ENCODE measurements around the gene SLC16A3.

SLC16A3 gene

DNA sequence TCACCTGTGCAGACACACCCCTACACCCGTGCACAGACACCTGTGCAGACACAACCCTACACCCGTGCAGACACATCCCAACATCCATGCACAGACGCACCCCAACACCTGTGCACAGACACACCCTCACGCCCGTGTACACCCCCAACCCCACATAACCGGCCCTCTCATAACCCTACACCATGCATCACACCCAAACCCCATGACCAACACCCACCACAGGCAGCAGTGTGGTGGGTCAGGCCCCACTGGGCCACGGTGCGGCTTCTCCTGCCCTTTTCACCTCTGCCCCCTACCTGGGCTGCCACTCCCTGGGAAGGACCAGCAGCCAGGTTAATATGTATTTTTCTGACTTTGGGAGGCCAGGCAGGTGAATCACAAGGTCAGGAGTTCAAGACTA lies 4.2 kb upstream of the SLC16A3 start:
- DNase-seq, result no peak

DNA sequence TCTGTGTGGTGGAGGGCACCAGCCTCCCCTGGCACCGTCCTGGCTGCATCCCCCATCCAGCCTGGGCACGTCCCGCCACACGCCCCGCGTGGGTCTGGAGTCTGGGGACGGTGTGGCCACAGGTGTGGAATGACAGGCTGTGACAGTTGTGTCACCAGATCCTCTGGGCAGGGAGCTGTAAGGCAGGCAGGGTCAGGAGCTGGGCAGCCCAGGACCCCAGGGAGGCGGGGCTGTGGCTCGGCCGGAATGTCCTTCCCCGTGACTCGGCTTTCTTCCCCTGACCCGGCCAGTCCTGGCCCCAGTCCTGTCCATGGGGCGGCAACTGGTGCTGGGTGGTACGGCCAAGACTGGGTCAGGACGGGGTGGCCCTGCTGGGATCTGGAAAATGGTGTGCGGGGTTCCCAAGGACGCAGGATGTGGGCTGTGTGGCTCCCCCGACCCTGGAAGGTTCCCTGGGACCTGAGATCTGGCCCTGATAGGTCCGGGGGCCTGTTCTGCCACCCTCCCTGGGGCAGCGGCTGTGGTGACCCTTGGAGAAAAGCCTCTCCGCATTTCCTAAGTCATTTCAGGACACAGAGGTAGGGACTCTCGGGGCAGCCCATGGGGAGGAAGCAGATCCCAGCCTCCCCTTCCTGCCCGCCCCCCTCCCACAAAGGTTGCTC lies 3.3 kb upstream of the SLC16A3 start:
- no peak for DNase-seq

DNA sequence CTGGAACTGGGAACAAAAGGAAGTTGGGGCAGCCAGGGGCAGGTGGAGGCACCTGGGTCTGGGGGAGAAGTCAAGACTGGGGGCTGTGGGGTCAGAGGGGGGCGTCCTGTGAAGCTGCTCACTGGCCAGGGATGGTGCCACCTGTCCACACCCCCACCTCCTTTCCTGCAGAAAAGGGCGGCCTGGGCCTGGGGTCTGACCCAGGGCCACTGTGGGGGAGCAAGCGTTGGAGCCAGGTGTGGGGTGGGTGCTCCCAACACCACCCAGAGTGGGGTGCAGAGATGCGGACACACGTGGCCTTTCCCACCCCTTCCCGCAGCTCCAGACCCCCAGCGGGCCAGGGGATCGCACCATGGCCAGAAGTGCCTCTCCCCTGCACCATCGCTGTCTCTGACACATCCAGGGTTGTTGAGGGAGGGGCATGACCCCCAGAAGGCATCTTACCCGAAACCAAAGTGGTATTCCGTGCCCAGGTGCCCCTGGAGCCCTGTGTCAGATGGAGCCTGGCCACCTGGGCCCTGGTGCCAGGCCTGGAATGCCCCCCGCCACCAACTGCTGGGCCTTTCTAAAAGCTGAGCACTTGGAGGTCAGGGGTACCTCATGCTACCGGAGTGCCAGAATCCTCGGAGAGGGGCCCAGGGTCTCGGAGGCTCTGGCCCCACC lies 2.6 kb upstream of the SLC16A3 start:
- no peak for DNase-seq

DNA sequence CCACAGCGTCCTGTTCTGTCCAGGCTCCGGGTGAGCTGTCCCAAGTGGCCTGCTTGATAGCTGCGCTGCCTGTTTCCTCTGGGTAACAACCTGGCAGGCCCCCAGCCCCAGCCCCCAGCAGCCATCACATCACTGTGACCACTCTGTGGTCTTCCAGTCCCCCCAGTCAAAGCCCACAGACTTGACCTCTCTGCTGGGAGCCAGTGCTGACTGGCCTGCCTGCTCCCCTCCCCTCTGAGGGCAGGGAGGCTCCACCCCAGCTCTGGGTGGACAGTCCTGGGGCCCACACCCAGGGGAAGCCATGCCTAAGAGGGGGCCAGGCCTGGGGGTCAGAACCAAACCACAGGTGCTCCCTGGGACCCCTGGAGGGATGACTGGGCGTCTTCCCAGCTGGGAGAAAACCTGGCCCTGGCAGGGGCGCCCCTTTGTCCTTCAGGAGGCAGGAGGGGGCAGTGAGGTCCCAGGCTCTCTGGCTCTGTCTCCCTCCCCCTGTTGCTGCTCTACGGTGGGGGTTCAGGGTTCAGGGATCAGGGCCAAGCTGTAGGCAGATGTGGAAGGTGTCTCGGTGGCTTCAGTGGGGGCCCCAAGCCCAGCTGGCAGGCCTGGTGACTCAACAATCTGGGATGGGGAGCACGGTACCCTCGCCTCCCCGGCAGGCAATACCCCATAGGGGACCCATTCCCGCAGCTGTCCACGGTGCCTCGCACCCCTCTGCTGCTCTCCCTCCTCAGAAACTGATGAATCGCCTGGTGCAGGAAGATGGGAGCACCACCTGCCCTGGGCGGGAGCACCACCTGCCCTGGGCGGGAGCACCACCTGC lies 1.8 kb upstream of the SLC16A3 start:
- no peak for DNase-seq

DNA sequence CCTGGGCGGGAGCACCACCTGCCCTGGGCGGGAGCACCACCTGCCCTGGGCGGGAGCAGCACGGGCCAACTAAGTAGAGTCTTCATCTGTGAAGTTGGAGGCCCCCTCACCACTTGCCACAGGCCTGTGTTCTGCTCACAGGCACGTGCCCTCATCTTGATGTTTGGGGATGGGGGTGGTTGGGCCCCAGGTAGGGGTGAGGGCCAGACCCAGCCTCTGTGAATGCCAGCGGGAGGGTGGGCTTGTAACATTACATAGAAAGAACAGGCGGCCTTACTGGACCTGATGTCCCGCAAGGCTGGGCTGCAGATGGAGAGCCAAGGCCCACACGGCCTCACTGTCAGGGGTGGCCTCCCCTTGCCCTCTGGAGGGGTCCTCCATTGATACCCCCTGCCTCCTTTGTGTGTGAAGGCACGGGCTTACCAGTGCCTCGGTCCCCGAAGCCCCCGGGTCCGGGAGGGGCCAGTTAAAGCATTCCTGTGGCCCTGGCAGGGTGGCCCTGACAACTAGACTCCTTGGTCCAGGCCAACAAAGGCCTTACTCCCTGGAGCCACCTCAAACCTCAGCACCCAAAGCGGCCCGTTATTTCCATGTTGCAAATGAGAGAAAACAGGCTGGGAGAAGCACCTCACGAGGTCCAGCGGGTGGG lies 1.1 kb upstream of the SLC16A3 start:
- DNase-seq, result no peak

DNA sequence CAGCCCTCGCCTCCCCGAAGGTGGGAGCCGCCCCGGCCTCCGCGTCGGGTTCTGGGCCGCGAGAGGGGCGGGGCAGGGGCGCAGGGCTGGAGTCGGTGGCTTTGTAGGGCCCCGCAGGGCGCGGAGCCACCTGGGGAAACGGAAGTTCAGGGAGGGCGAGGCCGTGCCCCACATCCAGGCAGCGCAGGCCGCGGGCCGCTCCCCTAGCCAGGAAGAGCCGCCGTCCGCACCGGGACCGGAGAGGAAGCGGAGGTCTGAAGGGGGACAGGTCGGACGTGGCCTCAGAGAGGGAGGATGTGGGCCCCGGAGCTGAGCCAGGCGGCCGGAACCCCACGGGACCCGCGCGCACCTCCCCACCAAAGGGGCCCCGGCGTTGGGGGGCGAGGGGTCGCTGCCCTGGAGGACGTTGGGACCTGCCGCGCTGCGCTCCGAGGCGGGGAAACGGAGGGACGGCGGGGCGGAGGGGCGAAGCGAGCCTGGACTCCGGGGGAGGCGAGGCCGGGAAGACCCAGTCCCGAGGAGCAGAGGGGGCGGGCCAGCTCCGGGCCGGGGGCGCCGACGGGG lies 482 bp upstream of the SLC16A3 start:
- DNase-seq, result no peak

DNA sequence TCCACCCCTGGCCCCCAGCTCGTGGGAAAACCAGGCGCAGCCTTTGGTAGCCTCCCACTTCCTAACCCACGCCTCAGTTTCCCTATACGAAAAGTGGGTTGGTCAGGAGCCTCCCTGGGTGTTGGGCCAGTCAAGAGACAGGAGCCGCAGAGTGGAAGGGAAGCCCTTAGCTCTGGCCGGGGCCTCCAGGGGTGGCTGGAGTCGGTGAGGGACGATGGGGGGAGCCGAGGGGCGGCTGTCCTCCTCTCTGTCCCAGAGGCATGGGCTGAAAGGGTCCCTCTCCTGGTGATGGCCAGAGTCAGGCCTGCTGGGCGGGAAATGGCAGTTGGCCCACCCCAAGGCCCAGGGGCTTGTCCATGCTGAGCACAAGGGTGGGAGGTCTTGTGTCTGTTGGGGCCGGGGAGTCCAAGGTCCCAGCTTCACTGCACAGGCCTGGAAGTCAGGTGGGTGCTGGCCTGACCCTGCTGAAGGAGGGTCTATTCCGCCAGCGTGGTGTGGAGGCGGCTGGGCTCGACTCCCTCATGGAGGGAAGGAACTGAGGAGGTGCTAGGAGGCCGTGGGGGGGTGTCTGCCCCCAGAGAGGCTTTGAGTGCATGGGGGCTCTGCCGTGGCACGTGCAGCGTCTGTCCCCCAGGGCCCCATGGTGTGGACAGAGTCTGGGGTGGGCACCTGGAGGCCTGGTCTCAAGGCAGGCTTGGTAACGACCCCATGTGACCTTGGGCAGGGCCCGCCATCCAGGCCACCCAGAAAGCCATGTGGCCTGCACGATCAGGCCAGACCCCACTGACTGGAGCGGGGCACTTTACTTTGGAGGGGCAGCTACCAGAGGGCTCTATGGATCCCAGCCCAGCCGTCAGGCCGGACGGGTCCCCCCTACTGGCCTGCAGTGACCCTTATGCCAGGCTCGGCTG lies 1.1 kb downstream of the SLC16A3 start:
- no peak for DNase-seq

DNA sequence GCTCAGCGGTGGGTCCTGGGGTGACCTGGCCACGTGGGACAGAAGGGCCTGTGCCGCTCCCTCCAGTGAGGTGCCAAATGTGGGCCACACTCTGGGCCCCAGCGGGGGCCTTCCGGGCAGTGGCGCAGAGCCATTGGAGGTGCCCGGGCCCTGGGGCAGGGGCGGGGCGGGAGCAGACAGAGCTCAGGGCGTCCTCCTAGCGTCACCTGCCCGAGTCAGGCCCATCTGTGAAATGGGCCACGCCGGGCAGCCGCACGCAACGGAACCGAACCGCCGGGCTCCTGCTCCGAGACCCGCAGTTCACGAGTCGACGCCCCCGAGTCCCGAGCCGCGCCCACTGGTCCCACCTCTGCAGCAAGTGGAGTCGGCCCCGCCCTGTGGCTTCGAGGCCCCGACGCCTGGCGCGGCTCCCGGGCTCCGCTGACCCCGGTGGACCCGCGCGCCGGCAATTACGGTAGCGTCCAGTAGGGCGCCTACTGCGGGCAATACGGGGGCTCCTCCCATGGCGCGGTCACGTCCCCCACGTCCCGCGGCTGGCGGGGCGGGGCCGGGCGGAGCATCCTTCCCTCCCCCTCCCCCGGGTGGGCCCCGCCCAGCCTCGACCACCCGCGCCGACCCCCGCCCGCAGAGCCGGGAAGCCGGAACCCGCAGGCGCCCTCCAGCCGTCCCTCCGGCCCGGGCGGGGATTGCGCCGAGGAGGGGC lies 1.9 kb downstream of the SLC16A3 start:
- DNase-seq, result peak; percentile 27

DNA sequence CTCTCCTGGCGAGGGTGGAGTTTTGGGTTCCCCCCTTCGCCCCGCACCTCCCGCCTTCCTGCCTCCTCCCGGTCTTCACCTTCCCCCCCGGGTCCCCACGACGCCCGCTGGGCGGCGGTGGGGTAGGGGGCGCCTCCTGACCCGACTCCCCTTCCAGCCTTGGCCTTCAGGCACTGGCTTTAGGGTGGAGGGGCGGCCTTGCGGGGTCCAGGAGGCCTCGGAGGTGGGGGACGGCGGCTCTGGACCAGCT lies 2.4 kb downstream of the SLC16A3 start:
- DNase-seq, result no peak

DNA sequence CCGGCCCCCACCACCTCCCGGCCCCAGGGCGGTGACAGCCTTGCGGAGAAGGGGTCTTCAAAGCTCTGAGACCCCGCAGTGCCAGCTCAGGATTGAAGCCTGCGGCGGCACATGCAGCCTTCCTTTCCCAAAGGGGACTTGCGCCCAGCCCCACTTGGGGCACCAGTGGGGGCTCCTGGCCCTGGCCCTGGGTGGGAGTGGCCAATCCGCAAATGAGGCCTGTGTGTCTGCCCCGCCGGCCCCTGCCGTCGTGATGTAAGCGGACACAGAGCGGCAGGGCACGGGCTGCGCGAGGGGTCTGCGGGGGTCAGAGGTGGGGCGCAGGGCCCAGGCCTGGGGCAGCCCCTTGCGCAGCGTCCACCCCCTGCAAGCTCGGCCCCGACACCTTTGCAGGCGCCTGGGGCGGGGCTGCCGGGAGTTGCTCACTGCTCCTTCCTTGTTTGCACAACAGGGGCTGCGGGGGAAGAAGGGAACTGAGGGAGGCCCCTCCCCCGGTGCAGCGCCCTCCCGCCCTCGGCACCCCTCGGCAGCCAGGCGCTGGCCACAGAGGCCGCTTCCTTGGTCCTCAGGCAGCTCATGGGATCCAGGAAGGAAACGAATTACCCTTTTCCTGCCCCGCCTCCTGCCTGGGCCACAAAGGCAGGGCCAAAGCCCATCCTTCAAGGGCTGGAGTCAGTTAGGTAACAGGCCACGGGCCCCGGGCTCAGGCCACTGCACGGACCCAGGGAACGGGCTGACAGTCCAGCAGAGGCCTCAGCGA lies 2.9 kb downstream of the SLC16A3 start:
- DNase-seq, result no peak

DNA sequence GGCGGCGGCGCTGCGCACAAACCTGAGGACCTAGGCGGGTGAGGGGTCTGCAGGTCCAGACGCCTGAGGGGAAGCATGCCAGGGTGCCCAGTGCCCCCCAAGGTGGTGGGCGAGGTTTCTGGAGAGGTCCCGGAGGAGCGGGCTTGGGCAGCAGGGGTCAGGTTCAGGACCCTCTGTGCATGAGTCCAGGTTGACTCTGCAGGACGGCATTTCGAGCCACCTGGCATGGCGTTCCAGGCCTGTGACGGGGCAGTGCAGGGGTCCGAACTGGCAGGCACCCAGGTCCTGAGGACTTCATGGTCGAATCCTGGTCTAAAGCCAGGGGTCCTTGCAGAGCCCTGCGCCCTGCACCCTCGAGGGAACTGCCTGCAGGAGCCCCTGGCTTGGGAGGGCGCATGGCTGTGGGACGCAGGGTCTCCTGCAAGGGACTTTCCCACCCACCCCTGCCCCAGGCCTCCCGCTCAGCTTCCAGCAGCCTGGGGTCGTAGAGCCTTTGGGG lies 3.5 kb downstream of the SLC16A3 start:
- DNase-seq, result no peak

DNA sequence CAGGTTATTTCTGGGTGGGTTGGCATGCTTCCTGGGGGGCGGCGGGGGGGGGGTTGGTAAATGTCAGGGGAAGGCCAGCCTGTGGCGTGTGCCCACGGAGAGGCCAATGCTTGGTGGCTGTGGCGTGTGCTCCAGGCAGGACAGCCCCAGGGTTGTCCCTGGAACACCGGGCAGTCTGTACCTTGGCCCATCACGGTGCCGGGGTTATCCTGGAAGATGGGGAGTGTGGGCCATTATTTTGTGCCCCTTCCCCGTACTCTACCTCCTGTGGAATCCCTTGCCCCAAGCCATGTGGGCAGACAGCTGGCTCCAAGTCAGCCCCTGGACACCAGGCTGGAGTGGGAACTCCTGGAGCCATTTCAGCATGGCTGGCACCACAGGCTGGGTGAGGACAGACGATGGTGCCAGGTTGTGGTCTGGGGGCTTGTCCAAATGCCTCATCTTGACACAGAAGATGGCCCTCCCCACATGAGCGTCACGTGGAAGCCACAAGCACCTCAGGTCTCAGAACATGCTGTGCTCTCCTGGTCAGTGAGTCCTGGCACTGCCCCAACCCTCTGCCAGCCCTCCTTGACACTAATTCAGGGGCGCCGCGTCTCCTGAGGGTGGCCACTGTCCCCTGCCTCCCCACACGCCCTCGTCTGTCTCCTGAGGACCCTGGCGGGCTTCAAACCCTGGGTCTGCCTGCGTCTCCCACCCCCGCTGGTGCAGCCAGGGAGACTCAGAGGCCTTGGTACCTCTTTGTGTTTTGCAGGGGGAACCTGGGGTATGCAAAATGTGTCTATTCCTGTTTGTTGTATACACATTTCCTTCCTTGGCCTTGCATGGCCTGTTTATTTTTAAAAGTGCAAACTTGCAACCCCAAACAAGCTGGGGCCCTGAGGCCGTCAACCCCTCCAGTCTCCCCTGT lies 4.3 kb downstream of the SLC16A3 start:
- DNase-seq, result no peak

DNA sequence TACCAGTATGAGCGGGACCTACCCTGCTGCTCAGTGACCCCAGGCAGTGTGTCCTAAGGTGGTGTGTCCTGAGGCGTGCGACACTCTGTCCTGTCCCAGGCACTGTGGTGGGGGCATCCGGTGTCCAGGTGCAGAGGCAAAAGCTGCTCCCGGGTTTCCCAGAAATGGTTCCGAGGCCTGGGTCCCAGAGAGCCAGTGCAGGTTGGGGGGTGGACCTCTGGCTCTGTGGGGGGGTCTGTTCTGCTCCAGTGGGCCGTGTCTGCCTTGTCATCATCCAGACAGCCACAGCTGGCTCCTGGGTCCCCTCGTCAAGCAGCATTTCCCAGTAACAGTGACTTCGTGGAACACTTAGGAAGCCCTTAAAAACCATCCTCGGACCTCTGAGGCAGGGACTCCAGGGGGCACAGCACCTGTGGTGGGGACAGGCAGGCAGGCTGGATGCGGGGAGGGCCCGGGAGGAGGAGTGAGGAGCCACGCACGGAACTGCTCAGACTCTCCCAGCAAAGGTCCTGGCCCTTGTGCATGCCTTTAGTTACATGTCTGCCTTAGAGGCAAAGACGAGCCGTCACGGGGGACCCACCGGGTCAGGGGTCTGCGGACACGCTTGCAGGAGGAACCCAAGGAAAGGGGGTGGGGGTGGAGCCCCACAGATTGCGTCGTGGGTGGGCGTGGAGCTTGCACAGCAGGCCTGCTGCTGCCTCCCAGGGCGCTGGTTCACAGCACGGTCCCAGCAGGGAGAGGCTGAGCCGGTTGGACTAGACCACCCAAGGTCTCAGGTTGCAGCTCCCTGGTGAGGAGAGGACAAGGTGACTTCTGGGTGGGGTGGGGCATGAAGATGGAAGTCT lies 5.6 kb downstream of the SLC16A3 start:
- no peak for DNase-seq

DNA sequence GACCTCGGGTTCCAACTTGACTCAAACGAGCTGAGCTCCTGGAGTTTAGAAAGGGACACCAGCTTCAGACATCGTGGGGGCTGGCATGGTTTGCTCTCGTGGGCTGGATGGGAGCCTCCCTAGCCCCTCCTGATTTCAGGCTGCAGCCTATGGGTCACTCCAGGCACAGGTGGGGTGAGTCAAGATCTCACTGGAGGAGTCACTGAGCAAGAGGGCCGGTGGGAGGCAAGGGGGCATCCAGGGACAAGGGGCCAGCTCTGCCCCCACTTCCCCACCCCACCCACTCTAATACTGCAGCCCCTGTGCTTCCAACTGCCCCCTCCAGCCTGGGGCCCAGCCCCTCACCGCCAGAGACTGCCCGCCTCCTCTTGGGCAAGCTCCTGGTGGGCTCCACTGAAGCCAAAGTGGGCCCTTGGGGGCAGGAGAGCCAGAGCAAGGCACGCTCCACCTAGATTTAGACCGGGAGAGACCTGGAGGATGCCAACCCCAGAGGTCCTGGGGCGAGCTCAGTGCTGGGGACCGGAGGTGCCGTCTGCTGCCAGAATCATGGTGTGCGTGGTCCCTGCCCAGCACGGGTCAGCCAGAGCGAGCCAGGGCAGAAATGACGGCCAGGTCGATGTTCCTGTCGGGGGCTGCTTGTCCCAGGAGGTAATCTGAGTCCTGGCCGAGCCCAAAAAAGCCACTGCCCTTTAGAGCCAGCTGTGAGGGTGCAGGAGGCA lies 6.4 kb downstream of the SLC16A3 start:
- no peak for DNase-seq

DNA sequence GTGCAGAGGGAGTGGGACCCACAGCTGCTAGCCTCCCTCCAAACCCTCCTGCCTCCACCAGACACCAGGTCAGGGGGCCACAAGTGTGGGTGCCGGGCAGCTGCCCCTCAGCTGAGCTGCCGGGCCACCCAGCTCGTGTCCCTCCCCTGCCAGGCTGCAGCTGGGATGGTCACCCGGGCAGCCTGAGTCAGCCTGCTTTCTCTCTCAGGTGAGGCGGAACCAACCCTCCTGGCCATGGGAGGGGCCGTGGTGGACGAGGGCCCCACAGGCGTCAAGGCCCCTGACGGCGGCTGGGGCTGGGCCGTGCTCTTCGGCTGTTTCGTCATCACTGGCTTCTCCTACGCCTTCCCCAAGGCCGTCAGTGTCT lies 6.9 kb downstream of the SLC16A3 start:
- DNase-seq, result no peak

DNA sequence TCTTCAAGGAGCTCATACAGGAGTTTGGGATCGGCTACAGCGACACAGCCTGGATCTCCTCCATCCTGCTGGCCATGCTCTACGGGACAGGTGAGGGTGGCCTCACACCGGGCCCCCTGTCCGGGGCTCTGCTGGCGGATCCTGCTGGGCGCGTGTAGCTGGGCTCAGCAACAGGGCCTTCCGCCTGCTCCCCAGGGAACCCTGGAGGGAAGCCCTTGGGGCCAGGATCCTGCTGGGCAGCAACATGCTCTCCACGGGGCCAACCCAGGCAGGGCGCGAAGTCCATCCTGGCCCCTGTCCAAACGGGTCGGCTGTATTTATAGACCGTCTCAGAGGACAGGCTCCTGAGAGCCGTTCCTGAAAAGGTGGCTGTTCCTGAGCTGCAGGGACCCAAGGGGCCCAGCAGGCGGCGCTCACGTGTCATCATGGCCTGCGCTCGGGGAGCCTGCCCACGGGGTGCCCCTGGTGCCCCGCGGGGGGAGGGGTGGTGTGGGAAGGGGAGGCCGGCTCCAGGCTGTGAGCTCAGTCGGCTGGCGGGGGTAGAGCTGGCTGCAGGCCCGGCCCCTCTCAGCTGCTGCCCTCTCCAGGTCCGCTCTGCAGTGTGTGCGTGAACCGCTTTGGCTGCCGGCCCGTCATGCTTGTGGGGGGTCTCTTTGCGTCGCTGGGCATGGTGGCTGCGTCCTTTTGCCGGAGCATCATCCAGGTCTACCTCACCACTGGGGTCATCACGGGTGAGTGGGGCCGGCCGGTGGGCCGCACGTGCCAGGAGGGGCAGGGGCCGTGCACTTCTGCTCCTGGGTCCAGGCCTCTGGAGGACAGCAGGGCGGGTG lies 7.5 kb downstream of the SLC16A3 start:
- DNase-seq, result no peak

Measured in GOT3 (cell line).